HepG2 (cell line): ENCODE measurements around the gene BAZ1A. TPM values are rescaled to one million over a fixed set of nuclear protein-coding genes. Genes with fewer than 3 reads are reported as not detected.

ENCODE experiments used
- ATAC-seq: fragments of 200-7000 bp; cut with Tn5 transposase; 3 replicates; pipeline ENCODE4 v1.9.1; 2020; ENCODE audit warnings: mild to moderate bottlenecking, moderate library complexity
- BruUV-seq: library from RNA; stranded (reverse); fragments of 400-500 nt; replicated peaks from 2 replicates; lab custom pipeline; 2021; lab: Mats Ljungman, UMichigan
- CTCF ChIA-PET: fragments of 300-600 bp; formaldehyde crosslinking; extraction: SDS; loops from one replicate; lab custom pipeline; 2021; ENCODE audit warnings: low total read pairs, inconsistent platforms, low intra/inter-chr PET ratio; lab: Yijun Ruan, JAX
- POLR2A ChIA-PET: fragments of 350-600 bp; sonication (Branson Sonifier 250); formaldehyde crosslinking; loops from one replicate; lab custom pipeline; 2020; ENCODE audit warnings: antibody characterized with exemption, inconsistent platforms; lab: Yijun Ruan, JAX
- DNase-seq: peaks from one replicate; pipeline ENCODE4 v3.0.0-alpha.2; 2015; ENCODE audit warnings: low spot score
- FAIRE-seq: peaks from 3 replicates; lab custom pipeline; 2011; peaks lifted over from hg19 to GRCh38; lab: Jason Lieb, UNC
- H2AFZ ChIP-seq: one replicate; pipeline ENCODE4 v1.6.1; 2011; ENCODE audit warnings: low read length, inconsistent platforms
- H3K27ac ChIP-seq: fragments of 300-600 bp; 3 replicates; pipeline ENCODE4 v1.8.0; 2011; ENCODE audit warnings: mixed run types, mild to moderate bottlenecking, mixed read lengths, low read length, inconsistent platforms; ENCODE audit not compliant: insufficient read depth; ENCODE audit errors: extremely low read length
- H3K27me3 ChIP-seq, 2 experiments: fragments of 200-600 bp in 1 of 2; 2 replicates in 1 of 2; 3 replicates in 1 of 2; pipeline versions ENCODE4 v1.6.0 to v1.8.0; 2011; ENCODE audit warnings: low read length in 2 of 2, mild to moderate bottlenecking in 2 of 2, moderate library complexity in 2 of 2, inconsistent platforms in 1 of 2; ENCODE audit not compliant: insufficient read depth in 2 of 2, control insufficient read depth in 1 of 2
- H3K36me3 ChIP-seq, 2 experiments: fragments of 200-600 bp in 1 of 2; replicated peaks in 1 of 2; 2 replicates in 1 of 2; 3 replicates in 1 of 2; pipeline versions ENCODE4 v1.5.1 to v1.8.0; 2011; ENCODE audit warnings: low read length in 2 of 2, inconsistent platforms in 1 of 2; ENCODE audit not compliant: insufficient read depth in 2 of 2, control insufficient read depth in 1 of 2
- H3K4me1 ChIP-seq: 2 replicates; pipeline ENCODE4 v1.5.1; 2012; ENCODE audit warnings: low read length, inconsistent platforms; ENCODE audit not compliant: insufficient read depth
- H3K4me2 ChIP-seq: 2 replicates; pipeline ENCODE4 v1.6.0; 2011; ENCODE audit warnings: low read depth, low read length, inconsistent platforms
- H3K4me3 ChIP-seq, 3 experiments: fragments of 200-600 bp in 1 of 3; sonication (generic), shearing (Covaris generic) in 1 of 3; replicated peaks in 1 of 3; 2 replicates each; pipeline ENCODE4 v1.5.1; 2011 to 2016; ENCODE audit warnings: low read length in 3 of 3, inconsistent platforms in 2 of 3, low read depth in 2 of 3, mild to moderate bottlenecking in 2 of 3, control low read depth in 1 of 3, mixed read lengths in 1 of 3; ENCODE audit not compliant: insufficient read depth in 1 of 3
- H3K79me2 ChIP-seq: one replicate; pipeline ENCODE4 v1.6.1; 2011; ENCODE audit warnings: low read length, inconsistent platforms; ENCODE audit not compliant: insufficient read depth
- H3K9ac ChIP-seq: 2 replicates; pipeline ENCODE4 v1.6.0; 2011; ENCODE audit warnings: mild to moderate bottlenecking, low read depth, low read length, inconsistent platforms; ENCODE audit not compliant: insufficient read depth
- H3K9me3 ChIP-seq: 2 replicates; pipeline ENCODE4 v1.5.1; 2012; ENCODE audit warnings: mild to moderate bottlenecking, low read length
- H4K20me1 ChIP-seq: 2 replicates; pipeline ENCODE4 v1.6.0; 2011; ENCODE audit warnings: inconsistent platforms, mild to moderate bottlenecking, low read length, moderate library complexity; ENCODE audit not compliant: insufficient read depth
- CCAR2 ChIP-seq: fragments of 200-400 bp; formaldehyde crosslinking; optimal IDR thresholded peaks from 2 replicates; pipeline ENCODE3; 2018; ENCODE audit warnings: low read depth, mild to moderate bottlenecking, low read length, moderate library complexity
- FOXP1 ChIP-seq, 2 experiments: fragments of 450-650 bp in 1 of 2; IDR thresholded peaks; 2 replicates each; pipeline ENCODE4 v1.6.1; 2017 to 2018; ENCODE audit warnings: antibody characterized with exemption in 1 of 2
- GATAD2A ChIP-seq: IDR thresholded peaks from 2 replicates; pipeline ENCODE4 v1.6.1; 2016
- HIC2 ChIP-seq: sonication (generic); formaldehyde crosslinking; IDR thresholded peaks from 2 replicates; pipeline ENCODE4 v1.9.0; 2022; ENCODE audit warnings: low read depth, missing genetic modification reagents
- MTA3 ChIP-seq: sonication (generic); formaldehyde crosslinking; IDR thresholded peaks from 2 replicates; pipeline ENCODE4 v1.4.0; 2020; ENCODE audit warnings: missing genetic modification reagents
- SALL2 ChIP-seq: sonication (generic); formaldehyde crosslinking; IDR thresholded peaks from 2 replicates; pipeline ENCODE4 v1.8.1; 2023; ENCODE audit warnings: mild to moderate bottlenecking, missing genetic modification reagents, inconsistent platforms
- SMAD1 ChIP-seq: sonication (generic); formaldehyde crosslinking; IDR thresholded peaks from 2 replicates; pipeline ENCODE4 v1.4.0; 2020; ENCODE audit warnings: missing genetic modification reagents, low read depth, mild to moderate bottlenecking, borderline replicate concordance
- TEAD3 ChIP-seq: optimal IDR thresholded peaks from 2 replicates; pipeline ENCODE3; 2016; ENCODE audit warnings: borderline replicate concordance
- TOE1 ChIP-seq: sonication (generic); formaldehyde crosslinking; IDR thresholded peaks from 2 replicates; pipeline ENCODE4 v1.4.0; 2020; ENCODE audit warnings: mild to moderate bottlenecking, missing genetic modification reagents
- ZNF225 ChIP-seq: sonication (generic); formaldehyde crosslinking; IDR thresholded peaks from 2 replicates; pipeline ENCODE4 v1.4.0; 2020; ENCODE audit warnings: mild to moderate bottlenecking, missing genetic modification reagents
- ZNF672 ChIP-seq: sonication (generic); formaldehyde crosslinking; IDR thresholded peaks from 2 replicates; pipeline ENCODE4 v1.8.1; 2022; ENCODE audit warnings: missing genetic modification reagents
- WGBS: methylation state at CpG from one replicate; pipeline ENCODE4 v1.1.6; 2017; ENCODE audit warnings: low lambda C conversion rate; 5-methylcytosine and 5-hydroxymethylcytosine counted together
- in situ Hi-C: cut with HindIII; loops from 2 replicates; pipeline ENCODE4 v1.10.0; 2017; ENCODE audit warnings: low pct_unique_long_range_greater_than_20kb; ENCODE audit not compliant: extremely low pct_ligation_motif_present
- intact Hi-C: fragments of 100-400 bp; cut with micrococcal nuclease; formaldehyde crosslinking; loops from one replicate; pipeline ENCODE4 v1.10.0; 2022; ENCODE audit not compliant: unreplicated experiment
- polyA plus RNA-seq, 8 experiments: library from polyadenylated mRNA; depleted of rRNA in 3 of 8; stranded (reverse) in 7 of 8; unstranded in 1 of 8; fragments of >200 nt; fragmentation: Illumina TruSeq in 4 of 8; extraction: Trizol in 4 of 8; gene quantifications; 2 replicates each; pipeline versions ENCODE4 v1.2.1 to v1.2.3, GENCODE V29; 2011 to 2016; ENCODE audit warnings: low read depth in 4 of 8, missing spikeins in 1 of 8, mixed read lengths in 1 of 8; ENCODE audit not compliant: insufficient read depth in 1 of 8
- total RNA-seq, 5 experiments: library from RNA; depleted of rRNA; stranded (reverse); fragments of >200 nt; fragmentation: Illumina TruSeq; extraction: Trizol; gene quantifications; 2 replicates each; pipeline ENCODE4 v1.2.3, GENCODE V29; 2016; ENCODE audit warnings: low read depth in 1 of 5
- TF ChIP-seq, protein P1 (sequence below): sonication (generic); formaldehyde crosslinking; IDR thresholded peaks from 2 replicates; pipeline ENCODE4 v1.8.1; 2023; ENCODE audit warnings: mild to moderate bottlenecking, moderate library complexity, missing genetic modification reagents
- TF ChIP-seq, protein P2 (sequence below): sonication (generic); formaldehyde crosslinking; IDR thresholded peaks from 2 replicates; pipeline ENCODE4 v1.5.0; 2020; ENCODE audit warnings: missing genetic modification reagents

BAZ1A gene
- total and polyA plus RNA-seq, 2 of the 13 experiments (the other 11 are each of a cell fraction or from before 2014, with no cell fraction given): 20.9 to 56.8 TPM

DNA sequence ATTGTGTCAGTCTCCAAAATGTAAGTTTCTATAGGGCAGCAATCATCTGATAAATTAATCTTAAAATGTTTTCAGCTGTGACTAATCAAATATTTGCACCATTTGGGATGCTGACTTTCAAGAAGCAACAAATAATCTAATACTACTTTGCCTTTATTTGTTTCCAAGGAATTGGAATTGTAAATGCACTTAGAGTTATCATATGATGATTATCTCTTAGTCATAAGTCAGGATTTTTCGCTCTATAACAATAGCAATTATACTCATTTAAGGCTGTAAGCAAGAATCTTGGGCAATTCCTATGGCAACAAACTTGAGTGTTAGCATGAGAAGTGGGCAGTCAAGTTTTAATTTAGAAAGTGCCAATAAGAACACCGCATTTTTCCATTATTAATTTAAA lies 13.0 kb upstream of the BAZ1A start:
- Histone ChIP-seq H2AFZ (no peak overlapping the region), H3K4me2 (no peak overlapping the region), H3K27me3 (0 out of 5 replicates have a peak, but pooled peaks cover 0 to 5% of the 10 kb centered on the region in 2 experiments), H3K36me3 (no peaks in the 10 kb centered on the region), H3K27ac (no peak overlapping the region), H3K79me2 (no peaks in the 10 kb centered on the region), H3K9me3 (no peaks in the 10 kb centered on the region), H4K20me1 (no peaks in the 10 kb centered on the region), H3K4me1 (peaks cover 20% of the 10 kb centered on the region), H3K4me3 (no peak overlapping the region), H3K9ac (no peak overlapping the region)
- DNase-seq (no peak), ATAC-seq (no peak), FAIRE-seq (no peak)
- no TSS peak for BruUV-seq
- intact Hi-C loops (no loop called here), in situ Hi-C loops (no loop called here)
- CTCF ChIA-PET: no interaction called here
- TF ChIP-seq CCAR2 (no peak), HIC2 (CRISPR knock-in tag) (no peak)
- TF ChIP-seq, protein P1, sequence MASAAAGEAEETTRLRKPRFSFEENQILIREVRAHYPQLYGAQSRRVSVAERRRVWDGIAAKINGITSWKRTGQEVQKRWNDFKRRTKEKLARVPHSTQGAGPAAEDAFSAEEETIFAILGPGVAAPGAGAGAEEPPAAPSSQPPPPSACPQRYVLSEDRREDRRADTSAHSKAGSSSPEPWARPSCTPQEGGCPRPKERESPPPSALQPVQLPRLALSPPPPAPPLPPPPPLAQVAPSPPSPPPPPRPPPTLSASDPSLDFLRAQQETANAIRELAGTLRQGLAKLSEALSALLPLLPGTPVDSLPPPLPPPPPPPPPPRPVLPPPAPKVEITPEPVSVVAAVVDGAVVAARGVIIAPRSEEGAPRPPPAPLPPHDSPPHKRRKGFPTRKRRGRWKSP (CRISPR knock-in tag): no peak
- 89% methylated on average over 2 of the region's 2 CpGs for WGBS
- POLR2A ChIA-PET: no interaction called here

- CTCF ChIA-PET: no interaction called here
- BruUV-seq: no TSS peak
- intact Hi-C loops: no loop called here
- Histone ChIP-seq H4K20me1 (no peaks in the 10 kb centered on the region), H2AFZ (no peak overlapping the region), H3K27ac (no peak overlapping the region), H3K36me3 (no peaks in the 10 kb centered on the region), H3K9ac (no peak overlapping the region), H3K4me3 (no peak overlapping the region), H3K27me3 (0 out of 5 replicates have a peak, but pooled peaks cover 0 to 5% of the 10 kb centered on the region in 2 experiments), H3K9me3 (no peaks in the 10 kb centered on the region), H3K4me2 (0 out of 2 replicates have a peak overlapping the region, but pooled peaks have one; percentile 4), H3K4me1 (peaks cover 17% of the 10 kb centered on the region), H3K79me2 (no peaks in the 10 kb centered on the region)
- peak; percentile 15 for FAIRE-seq
- in situ Hi-C loops: no loop called here
- peak; percentile 50 for DNase-seq
- POLR2A ChIA-PET: interaction anchor here (0.6 to 1.3 kb wide), 2 partner anchors 11 to 190 kb away, joined by 3 to 4 read pairs; no protein-coding TSS in a partner anchor
- WGBS: 7% methylated on average over 4 of the region's 4 CpGs
- no peak for ATAC-seq
- TF ChIP-seq MTA3 (CRISPR knock-in tag) (no peak), FOXP1 (IDR thresholded peaks at IDR 0.05) (no peak), FOXP1 (CRISPR knock-in tag; IDR thresholded peaks at IDR 0.05) (peak; percentile 52; the same call in 1 of the 2 replicates), SMAD1 (CRISPR knock-in tag) (no peak), ZNF672 (CRISPR knock-in tag) (no peak), TOE1 (CRISPR knock-in tag) (0 out of 2 replicates have a peak, but pooled peaks have one; percentile 73), SALL2 (CRISPR knock-in tag) (no peak), GATAD2A (peak; percentile 66), ZNF225 (no peak), TEAD3 (CRISPR knock-in tag) (peak; percentile 44)
- TF ChIP-seq, protein P2, sequence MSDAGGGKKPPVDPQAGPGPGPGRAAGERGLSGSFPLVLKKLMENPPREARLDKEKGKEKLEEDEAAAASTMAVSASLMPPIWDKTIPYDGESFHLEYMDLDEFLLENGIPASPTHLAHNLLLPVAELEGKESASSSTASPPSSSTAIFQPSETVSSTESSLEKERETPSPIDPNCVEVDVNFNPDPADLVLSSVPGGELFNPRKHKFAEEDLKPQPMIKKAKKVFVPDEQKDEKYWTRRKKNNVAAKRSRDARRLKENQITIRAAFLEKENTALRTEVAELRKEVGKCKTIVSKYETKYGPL (CRISPR knock-in tag): 0 out of 2 replicates have a peak, but pooled peaks have one; percentile 35
Measured at GRCh38 chr14:34883954-34884353, 8.8 kb upstream of the BAZ1A start.
